T-helper 2 cell (primary cell): ENCODE measurements around the gene SHE.
A peak's percentile ranks its signal among the peaks of the same experiment; 100 is the strongest.
"Not testable (repeated sequence)": the region's sequence is repeated elsewhere in the genome, so short reads cannot be mapped to it uniquely, and the experiment has no call there.

Source experiments
- DNase-seq, 5 experiments: peaks; one replicate each; pipeline versions ENCODE4 v3.0.0 to v3.0.0-alpha.2; 2012 to 2022
- total RNA-seq, 2 donors: gene quantifications; one replicate each; lab custom pipeline; 2026; lab: John Stamatoyannopoulos, UW

The SHE gene
- 0 to 0.31 reads per million in 2 donors for total RNA-seq

DNA sequence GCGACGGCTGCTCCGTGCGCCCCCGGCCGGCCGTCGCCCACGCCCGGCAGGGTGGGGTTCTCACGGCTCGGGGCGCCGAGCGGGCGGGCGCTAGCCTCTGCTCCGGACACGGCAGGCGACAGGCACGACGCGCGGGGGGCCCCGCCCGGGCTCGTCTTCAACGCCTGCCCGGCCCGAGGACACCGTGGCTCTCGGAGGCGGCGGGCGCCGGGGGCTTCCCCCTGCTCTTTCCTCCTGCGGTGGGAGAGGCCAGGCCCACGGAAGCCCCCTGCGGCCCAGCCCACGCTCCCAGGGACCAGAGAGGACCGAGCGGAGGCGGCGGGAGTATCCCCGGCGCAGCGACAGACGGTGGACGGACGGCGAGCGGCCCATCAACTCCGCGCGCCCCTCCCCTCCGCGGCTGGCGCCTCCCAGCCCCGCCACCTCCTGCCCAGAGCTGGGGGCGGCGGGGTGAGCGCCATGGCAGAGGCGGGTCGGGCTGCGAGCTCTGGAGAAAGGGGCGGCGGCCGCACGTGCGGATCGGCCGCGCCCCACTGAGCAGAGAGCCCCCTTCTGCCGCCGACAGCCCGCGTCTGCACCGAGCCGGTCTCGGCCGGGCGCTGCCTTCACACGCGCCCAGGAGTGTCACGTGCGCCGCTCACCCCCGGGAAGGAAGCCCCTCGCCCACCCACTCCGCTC lies at the start of gene SHE, which contains the start of gene TDRD10:
Gene SHE, minus strand, starts transcription at position 347 of the 678 bp plus-strand sequence. CDS start 386 bp downstream, outside the sequence.
Gene TDRD10, plus strand, starts transcription at position 154 of the 678 bp plus-strand sequence. CDS start 4,685 bp downstream, outside the sequence.
- peak in 1 of 5 experiments; percentile 5 for DNase-seq

DNA sequence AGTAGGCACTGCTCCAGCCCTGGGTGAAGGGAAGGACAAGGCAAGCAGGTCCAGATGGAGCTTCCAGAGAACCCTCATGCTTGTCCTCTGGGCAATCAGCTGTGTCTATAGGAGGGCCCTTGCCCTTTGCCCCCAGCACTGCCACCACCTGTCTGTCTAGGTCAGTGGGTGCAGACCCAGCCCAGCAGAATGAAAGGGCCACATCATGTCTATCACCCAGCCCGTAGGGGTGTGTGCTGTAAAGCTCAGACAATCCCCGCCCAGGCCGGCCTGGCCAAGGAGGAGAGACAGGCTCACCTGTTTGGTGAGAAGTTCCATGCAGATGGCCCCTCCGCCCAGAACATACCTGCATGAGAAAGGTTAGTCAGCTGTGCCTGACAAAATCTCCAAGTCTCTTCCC lies 49.3 kb upstream of the SHE start:
- DNase-seq = no peak

DNA sequence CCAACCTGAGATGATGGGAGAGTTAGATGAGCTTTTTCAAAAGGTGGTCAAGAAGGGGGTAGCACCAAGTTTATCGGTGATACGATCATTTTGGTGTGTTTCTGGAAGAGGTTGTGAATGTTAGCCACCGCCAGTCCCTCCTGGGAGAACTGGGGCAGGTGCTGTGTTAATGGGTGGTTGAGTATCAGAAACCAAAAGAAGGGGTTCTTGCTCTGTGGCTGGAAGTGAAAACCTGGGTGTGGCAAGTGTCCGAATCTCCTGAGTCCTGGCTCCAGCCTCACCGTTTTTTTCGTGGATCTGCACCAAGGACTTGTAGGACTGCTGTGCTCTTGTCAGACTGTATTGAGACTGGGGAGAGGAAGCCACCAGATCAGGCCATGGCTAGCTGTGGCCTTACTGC lies 48.4 kb upstream of the SHE start:
- no peak for DNase-seq

DNA sequence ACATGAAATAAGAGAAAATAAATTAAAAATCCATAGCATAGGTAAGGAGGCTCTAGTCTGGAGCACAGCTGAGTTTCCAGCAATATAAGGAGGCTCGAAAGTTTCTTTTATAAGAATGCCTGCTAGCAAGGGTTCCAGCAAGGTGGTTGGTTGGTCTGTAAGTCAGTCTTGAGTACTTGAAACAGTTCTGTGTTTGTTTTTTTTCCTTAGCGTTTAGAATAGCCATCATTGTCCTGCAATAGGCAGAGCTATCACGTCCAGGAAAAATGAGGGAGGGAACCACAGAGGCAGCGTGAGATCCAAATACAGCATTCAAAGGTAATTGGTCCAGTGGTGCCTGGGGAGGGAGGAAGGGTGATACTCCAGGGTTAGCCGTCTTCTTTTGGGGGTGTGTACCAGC lies 47.9 kb upstream of the SHE start:
- no peak for DNase-seq

GRCh38 chr1:154549202-154549770 lies 47.1 kb upstream of the SHE start:
- no peak for DNase-seq

DNA sequence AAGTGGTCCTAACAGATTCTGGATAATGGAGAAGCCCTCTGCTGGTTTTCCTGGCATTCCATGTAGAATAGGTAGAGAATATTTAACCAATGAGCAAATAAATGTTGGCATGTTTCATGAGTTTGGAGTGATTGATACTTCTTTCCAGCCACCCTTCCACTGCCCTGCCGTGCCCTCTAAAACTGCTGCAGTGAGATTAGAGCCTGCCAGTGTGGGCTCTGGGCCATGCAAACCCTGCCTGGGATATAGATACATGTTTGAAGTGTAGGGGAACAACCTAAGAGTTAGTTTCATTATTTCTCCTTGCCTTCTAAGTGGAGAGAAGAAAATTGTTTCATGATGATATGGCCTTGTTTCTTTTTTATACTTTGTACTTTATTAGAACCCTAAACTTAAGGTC lies 45.8 kb upstream of the SHE start:
- no peak for DNase-seq

- DNase-seq = no peak
These were observed 45.0 kb upstream of the SHE start for GRCh38 chr1:154547105-154547732.

DNA sequence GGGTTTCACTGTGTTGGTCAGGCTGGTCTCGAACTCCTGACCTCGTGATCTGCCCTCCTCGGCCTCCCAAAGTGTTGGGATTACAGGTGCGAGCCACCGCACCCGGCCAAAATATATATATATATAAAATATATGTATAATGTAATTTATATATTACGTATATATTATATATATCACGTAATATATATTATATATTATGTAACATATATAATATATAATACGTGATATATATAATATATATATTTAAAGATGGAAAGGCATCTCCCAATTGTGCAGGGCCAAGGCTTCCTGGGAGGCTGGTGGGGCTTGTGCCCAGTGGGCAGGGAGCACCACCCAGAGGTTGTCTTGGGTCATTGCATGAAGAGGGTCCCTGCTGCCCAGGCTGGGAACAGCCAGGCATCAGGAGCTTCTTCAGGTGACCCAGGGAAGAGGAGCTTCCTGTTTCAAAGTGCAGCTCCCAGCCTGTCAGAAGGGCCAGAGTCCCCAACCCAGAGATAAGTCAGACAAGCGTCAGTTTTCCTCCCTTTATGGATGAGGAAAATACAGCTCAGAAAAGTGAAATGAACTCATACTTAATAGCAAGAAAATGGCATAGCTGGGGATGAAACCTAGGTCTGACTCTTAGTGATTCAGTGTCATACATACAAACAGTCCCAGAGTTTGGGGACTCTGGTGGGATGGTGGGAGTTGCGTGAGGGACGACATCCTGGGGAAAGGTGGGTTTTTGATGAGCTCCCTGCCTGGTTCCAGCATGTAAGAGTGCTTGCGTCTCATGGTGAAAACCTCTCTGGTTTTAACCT lies 44.3 kb upstream of the SHE start:
- peak in 4 of 5 experiments; percentile 25 to 57 (median 32) for DNase-seq

DNA sequence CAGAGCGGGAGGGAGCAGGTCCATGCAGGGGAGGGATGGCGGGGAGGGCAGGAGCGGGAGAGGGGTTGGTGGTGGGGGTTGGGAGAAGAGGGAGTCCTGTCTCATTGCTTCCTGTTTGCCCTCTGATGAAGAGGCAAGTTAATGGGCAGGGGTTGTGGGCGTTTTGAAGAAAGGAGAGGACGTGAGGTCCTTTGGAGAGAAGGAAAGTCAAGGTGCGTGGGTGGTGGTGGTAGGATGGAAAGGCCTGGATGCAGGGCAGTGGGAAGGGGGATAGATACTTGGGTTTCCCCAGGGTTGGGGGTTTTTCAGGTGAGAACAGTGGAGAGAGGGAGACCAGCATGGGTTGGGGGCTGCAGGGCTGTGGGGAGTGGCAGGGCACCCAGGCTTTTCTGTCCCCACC lies 39.0 kb upstream of the SHE start:
- DNase-seq = no peak

DNA sequence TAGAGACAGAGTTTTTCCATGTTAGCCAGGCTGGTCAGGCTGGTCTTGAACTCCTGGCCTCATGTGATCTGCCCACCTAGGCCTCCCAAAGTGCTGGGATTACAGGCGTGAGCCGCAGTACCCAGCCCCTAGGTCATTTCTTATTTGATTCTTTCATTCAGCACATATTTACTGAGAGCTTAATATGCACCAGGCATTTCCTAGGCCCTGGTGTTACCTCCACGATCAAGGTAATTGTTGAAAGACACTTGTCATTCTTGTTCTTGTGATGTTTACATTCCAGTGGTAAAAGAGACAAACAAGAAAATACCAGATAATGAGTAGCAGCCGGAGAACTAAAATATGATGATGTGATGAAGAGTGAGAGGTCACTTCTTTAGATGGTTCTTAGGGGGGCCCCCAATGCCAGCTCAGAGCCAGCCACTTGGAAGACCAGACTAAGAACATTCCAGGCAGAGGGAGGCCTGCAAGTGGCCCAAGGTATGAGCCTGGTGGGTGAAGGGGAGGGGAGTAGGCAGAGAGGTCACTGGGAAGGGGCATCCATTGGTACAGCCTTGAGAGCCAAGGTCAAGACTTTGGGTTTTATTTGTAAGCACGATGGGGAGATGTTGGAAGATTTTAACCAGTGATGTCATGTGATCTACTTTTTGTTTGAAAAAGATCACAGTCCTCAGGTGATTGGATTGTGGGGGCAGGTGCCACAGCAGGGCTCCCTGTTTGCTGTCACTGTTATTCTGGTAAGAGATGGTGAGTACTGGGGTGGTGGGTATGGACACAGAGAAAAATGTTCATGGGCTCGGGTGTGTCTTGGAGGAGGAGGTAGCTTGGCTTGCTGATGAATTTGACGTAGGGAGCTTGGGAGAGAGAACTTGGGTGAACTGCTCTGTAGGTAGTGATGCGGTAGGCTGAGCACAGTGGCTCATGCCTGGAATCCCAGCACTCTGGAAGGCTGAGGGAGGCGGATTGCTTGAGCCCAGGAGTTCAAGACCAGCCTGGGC lies 37.6 kb upstream of the SHE start:
- no peak for DNase-seq

DNA sequence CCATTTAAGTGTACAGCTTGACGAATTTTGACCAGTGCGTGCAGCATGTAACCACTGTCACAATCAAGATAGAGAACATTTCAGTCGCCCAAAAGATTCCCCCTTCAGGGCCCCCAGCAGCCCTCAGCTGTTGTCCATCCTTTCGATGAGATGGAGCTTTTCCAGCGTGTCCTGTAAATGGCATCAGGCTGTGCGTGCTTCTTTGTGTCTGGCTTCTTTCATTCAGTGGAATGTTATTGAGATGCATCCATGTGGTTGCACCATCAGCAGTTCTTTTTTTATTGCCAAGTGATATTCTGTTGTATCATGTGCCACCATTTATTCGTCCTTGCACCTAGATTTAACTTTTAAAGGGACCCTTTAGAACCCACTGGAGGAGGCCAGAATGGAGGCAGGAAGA lies 34.4 kb upstream of the SHE start:
- DNase-seq = no peak

DNA sequence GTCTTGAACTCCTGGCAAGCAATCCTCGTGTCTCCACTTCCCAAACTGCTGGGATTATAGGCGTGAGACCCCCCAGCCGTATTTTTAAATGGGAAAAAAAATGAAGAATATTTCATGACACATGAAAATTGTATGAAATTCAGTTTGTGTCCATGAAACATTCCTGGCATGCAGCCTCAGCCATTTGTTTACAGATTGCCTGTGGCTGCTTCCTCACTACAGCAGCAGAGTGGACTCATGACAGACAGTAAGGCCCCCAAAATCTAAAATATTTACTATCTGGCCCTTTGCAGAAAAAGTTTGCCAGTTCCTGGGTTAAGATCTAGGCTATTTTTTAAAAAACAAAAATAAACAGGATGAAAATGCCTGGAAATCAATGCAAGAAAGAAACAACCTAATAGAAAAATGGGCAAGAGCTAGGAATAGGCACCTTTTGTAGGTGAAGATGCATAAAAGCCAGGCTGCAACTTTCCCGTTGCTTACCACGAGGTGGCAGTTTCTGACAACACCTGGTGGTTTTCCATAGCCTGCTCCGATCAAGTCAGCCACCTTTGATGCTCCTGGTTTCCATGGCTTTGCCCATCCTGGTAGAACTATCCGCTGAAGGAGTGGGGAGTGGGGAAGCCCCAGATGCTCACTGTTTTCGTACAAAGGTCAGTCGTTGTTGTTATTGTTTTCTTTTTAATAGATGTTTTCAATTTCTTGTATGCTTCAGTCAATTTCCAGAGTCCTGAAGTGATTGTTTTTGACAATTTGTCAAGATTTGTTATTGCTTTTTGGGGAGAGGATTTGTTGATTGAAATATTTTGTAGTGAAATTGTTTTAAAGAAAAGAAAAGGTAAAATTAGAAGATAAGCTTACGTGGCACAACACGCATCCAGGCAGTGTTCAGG lies 32.0 kb upstream of the SHE start:
- DNase-seq = peak in 1 of 5 experiments; percentile 12

- not testable (repeated sequence) for DNase-seq
These were observed 29.7 kb upstream of the SHE start for GRCh38 chr1:154531950-154532349.

DNA sequence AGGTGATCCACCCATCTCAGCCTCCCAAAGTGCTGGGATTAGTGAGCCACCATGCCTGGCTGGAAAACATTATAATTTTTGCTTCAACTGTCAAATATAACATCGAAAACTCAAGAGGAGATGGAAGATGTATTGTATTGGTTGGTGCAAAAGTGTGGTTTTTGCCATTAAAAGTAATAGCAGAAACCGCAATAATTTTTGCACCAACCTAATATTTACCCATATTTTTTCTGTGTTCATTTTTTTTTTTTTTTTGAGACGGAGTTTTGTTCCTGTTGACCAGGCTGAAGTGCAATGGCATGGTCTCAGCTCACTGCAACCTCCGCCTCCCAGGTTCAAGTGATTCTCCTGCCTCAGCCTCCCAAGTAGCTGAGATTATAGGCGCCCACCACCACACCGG lies 27.1 kb upstream of the SHE start:
- no peak for DNase-seq

- no peak for DNase-seq
These were observed 25.0 kb upstream of the SHE start for GRCh38 chr1:154527192-154527591.

DNA sequence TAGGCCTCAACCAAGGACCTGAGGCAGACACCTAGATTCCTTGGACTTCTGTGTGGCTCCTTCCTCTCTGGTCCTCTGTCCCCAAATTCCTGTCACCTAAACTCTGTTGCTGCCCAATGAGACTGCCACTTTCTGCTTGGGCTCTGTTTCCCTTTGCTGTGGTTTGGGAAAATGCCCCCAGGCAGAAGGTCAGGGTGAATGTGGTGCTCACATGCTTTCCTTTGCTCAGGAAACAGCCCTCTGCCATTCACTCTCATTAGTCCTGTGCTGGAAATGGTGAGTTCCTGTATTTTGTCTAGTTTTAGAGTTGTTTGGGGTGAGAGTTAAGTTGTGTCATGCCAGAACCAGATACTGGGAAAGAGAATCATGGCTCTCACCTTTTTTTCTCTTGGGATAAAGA lies 22.7 kb upstream of the SHE start:
- no peak for DNase-seq

DNA sequence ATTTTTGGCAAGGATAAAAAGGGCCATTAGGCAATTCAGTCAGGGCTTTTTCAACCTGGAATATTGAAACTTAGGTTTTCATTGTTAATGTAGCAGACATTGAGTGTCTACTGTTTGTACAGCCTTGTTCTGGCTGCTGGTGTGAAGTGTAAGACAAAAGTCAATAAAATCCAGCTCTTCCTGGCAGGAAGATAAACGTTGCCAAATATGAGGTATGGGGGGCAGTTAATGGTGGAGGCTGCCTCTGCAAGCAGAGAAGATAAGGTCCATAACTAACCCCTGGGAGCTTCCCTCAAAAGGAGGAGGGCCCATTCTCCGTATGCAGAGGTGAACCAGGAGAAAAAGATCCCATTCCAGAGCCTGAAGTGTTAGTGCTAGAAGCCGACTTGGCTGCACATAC lies 19.5 kb upstream of the SHE start:
- no peak for DNase-seq

- no peak for DNase-seq
These were observed 18.1 kb upstream of the SHE start for GRCh38 chr1:154520333-154520732.

DNA sequence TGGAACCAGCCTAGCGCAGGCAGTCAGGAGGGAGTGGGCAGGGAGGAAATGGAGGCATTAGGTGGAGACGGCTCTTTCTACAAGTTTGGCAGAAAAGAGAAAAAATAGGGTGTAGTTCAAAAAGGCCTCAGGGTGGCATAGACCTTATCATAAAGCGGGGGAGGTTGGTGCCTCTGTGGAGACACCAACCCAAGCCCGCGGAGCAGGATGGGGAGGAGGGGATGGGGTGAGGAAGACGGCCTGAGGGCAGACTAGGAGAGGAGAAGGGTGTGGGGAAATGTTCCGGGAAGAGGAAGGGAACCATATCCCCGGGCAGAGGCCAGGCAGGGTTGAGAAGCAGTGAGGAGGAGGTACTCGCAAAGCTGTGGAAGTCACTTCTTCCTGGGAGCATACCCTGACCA lies 17.4 kb upstream of the SHE start:
- DNase-seq = no peak

- DNase-seq = no peak
These were observed 15.4 kb upstream of the SHE start for GRCh38 chr1:154517661-154518060.

DNA sequence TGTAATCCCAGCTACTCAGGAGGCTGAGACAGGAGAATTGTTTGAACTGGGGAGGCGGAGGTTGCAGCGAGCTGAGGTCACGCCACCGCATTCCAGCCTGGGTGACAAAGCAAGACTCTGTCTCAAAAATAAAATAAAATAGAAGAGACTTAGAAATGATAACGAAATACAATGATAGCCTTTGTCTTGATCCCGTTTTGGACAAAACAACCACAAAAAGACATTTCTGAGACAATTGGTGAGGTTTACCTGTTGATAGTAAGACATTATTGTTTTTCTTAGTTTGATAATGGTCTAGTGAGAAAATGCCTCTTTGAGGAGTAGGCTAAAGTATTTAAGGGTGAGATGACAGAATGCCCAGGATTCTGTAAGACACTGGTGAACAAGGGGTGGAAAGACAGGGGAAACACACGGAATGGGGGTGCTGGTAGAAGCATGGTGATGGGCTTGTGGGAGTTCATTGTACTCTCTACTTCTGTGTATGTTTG lies 11.9 kb upstream of the SHE start:
- no peak for DNase-seq
